HG02642 (cell line): Measurements from ENCODE around the gene SCGB3A2.

Experiments used
- ATAC-seq: cut with Tn5 transposase; IDR thresholded peaks from one replicate; pipeline ENCODE4 v1.9.1; 2021; ENCODE audit warnings: mild to moderate bottlenecking; ENCODE audit not compliant: unreplicated experiment, poor library complexity

The SCGB3A2 gene

GRCh38 chr5:147901599-147902039, 23.1 kb downstream of the SCGB3A2 start:
- no peak for ATAC-seq

- no peak for ATAC-seq
Measured at GRCh38 chr5:147902609-147903115, 24.2 kb downstream of the SCGB3A2 start.

GRCh38 chr5:147904110-147904509, 25.6 kb downstream of the SCGB3A2 start:
- ATAC-seq, result no peak

GRCh38 chr5:147906326-147907095, 28.0 kb downstream of the SCGB3A2 start, which contains the start of gene C5orf46:
TSS of gene C5orf46 (minus strand) at chr5:147906538. CDS start at chr5:147906501, 37 bp downstream.
- ATAC-seq, result no peak

- ATAC-seq, result no peak
Measured at GRCh38 chr5:147911427-147911826, 32.9 kb downstream of the SCGB3A2 start.

GRCh38 chr5:147912011-147912410, 33.5 kb downstream of the SCGB3A2 start:
- no peak for ATAC-seq

GRCh38 chr5:147913786-147914185, 35.3 kb downstream of the SCGB3A2 start:
- no peak for ATAC-seq

- no peak for ATAC-seq
Measured at GRCh38 chr5:147918101-147918685, 39.7 kb downstream of the SCGB3A2 start.

- ATAC-seq, result no peak
Measured at GRCh38 chr5:147918899-147919298, 40.4 kb downstream of the SCGB3A2 start.

GRCh38 chr5:147920420-147921030, 42.0 kb downstream of the SCGB3A2 start:
- ATAC-seq, result no peak

- no peak for ATAC-seq
Measured at GRCh38 chr5:147921136-147921535, 42.6 kb downstream of the SCGB3A2 start.

- ATAC-seq, result no peak
Measured at GRCh38 chr5:147925020-147925419, 46.5 kb downstream of the SCGB3A2 start.

- ATAC-seq, result no peak
Measured at GRCh38 chr5:147927901-147928300, 49.4 kb downstream of the SCGB3A2 start.

GRCh38 chr5:147930769-147931168, 52.3 kb downstream of the SCGB3A2 start:
- peak; percentile 75 for ATAC-seq
